Measurements from ENCODE around the gene ADARB1.

ADARB1 gene

DNA sequence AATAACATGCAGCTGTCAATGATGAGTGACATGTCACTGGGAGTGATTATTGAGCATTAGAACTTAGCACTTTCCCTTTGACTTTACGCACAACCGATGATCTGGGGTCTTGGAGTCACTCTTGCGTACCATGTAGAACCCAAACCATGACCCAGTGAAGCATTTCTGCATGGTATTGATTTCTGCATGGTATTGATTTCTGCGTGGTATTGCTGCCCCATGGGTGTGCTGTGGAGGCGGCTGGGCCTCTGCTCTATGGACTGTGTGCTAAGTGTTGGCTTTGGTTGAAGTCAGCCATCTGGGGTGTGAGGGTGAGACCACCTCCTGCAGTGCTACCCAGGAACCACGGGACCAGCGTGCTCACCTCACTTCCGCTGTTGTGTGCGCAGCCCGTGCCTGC lies 98.0 kb downstream of the ADARB1 start:
- no peak for DNase-seq (ENCODE audit: low spot score)

DNA sequence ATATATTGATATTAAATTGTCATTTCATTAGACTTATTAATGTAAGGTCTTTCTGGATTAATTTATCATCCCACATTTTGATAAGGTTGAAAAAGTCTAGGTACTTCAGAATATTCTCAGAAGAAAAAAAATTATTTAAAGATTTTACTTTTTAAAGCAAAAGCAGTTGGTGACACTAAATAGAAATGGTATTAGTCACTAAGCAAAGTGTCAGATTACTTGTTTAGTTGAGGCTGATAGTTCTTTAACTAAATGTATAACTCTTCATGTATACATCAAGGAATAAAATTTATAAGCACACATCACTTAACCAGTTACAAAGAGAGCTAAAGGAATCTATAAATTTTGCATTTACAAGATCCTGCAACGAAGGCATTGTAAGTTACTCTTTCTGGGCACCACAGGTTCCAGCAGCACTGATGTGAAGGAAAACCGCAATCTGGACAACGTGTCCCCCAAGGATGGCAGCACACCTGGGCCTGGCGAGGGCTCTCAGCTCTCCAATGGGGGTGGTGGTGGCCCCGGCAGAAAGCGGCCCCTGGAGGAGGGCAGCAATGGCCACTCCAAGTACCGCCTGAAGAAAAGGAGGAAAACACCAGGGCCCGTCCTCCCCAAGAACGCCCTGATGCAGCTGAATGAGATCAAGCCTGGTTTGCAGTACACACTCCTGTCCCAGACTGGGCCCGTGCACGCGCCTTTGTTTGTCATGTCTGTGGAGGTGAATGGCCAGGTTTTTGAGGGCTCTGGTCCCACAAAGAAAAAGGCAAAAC lies 101.1 kb downstream of the ADARB1 start:
- DNase-seq (ENCODE audit: low spot score), result no peak

DNA sequence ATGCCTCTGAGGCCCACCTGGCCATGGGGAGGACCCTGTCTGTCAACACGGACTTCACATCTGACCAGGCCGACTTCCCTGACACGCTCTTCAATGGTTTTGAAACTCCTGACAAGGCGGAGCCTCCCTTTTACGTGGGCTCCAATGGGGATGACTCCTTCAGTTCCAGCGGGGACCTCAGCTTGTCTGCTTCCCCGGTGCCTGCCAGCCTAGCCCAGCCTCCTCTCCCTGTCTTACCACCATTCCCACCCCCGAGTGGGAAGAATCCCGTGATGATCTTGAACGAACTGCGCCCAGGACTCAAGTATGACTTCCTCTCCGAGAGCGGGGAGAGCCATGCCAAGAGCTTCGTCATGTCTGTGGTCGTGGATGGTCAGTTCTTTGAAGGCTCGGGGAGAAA lies 101.8 kb downstream of the ADARB1 start:
- no peak for DNase-seq (ENCODE audit: low spot score)

DNA sequence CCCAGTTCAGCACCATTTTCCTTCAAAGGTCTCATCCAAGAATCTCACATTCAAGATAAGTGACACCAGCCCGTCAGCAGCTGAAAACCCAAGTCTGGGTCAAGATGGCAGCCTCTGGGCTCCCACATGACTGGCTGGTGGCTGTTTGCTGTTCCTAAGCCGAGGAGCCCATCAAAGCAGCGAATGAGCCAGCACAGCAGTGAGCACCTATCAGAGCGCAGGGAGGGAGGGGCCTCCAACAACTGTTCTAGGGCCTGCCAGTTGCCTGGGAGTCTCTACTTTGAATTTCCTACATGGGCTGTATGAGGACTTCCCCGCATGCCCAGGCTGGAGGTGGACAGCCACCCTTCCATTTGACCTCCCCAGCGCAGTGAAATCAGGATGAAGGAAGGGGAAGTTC lies 102.7 kb downstream of the ADARB1 start:
- no peak for DNase-seq (ENCODE audit: low spot score)

DNA sequence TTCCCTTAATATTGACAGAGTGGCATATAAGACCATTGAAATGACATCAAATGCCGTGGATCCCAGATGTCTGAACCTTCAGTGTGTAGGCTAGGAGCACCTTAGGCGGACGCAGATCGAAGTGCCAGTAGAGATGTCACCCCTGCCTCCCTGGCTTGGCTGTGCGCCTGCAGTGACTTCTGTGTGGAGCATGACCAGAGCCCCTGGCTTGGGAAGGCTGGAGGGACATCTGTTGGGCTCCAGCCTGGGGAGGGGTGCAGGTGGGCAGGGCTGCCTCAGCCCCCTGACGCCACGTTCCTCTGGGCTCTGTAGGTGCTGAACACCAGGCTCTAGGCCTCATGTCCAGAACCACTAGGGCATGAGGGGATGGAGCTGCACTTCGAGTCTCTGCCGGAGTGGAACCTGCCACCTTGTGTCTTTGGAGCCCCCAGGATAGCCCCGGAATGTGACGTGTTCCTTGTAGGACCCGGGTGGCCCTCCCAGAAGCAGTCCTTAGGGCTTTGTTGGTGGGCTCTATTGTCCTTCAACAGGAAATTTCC lies 103.8 kb downstream of the ADARB1 start:
- no peak for DNase-seq (ENCODE audit: low spot score)

DNA sequence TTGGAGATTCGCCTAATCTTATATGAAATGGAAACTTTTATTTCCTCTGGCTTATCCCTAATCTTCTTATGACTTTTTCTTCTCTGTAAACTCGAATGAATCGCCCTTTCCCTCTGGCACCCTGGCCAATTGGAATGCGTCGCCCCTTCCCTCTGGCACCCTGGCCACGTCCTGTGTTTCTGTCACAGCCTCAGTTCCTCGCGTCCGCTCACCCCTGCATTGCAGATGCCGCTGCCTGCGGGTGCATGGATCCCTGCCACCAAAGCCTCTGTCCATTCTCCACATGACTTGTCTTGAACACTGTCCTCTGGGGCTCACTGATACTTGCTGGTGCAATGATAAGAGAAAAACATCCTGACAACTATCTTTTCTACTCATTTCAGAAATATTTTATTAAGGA lies 104.6 kb downstream of the ADARB1 start:
- no peak for DNase-seq (ENCODE audit: low spot score)

DNA sequence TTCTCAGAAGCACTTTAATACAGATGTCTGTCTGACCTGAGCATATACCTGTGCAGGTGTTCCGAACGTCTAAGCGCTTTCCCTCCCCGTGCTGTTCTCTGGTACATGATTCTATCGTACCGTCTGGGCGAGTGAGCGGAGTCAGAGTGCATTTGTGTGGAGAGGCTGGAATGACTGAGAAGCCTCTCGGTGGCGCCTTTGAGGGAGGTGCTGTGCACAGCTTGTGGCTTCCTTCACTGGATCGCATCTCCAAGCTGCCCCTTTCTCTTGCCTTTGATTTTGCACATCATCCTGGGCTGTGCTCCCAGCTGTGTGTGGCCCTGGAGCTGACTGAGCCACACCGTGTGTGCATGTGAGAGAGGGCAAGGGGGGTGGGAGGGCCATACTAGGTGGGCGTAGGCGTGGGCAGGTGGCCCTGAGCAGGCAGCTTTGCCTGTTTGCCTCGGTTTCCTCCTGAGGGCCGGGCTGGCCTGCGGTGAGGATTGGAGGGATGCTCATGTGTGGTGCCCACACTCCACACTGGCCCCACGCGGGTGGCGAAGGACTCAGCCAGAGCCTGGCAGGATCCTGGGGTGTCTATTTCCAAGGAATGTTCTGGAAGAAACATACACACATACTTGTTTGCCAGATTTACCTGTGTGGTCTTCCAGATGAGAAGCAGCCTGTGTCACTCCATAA lies 105.3 kb downstream of the ADARB1 start:
- DNase-seq (ENCODE audit: low spot score), result no peak

DNA sequence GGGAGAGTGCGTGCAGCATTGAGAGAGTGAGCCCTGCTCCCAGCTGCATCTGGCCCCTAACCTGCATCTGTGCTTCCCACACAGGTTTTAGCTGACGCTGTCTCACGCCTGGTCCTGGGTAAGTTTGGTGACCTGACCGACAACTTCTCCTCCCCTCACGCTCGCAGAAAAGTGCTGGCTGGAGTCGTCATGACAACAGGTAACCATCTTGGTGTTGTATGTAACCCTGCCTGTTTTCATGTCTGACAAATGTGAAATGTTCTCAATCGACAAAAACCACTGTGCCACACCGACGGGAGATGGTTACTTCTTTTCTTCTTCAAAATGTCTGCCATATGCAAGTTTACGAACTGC lies 105.8 kb downstream of the ADARB1 start:
- no peak for DNase-seq (ENCODE audit: low spot score)

DNA sequence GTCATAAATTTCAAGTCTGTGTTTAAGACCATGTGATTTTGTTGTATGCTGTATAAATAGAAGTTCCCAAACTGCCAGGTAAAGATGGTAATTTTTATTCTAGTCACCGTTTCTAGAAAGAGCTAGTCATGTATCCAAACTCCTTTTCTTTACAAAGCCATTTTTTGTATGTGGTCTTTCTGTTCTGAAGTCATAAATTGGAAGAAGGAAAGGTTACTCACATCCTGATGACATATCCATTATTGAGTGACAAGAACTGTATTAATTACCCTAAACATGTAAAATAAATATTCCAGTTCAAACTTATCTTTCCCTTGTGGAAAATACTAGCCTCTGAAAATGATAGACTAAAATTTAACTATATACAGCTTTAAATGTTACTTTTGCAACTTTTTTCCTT lies 108.6 kb downstream of the ADARB1 start:
- no peak for DNase-seq (ENCODE audit: low spot score)

DNA sequence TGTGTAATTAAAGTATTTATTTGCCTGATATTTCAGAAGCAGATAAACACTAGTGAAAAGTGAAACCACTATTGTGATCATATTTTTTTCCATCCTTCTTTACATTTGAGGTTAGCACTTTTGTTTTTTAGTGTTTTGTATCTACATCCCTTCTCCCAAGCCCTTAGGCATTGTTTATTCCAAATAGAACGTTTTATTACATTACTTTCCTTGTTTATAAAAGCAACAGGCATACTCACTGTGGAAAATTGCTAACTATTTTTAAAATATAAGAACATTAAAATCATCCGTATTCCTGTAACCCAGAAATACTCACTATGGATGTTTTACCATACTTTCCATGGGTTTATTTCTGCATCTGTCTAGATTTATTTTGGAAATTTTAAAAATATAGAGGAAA lies 109.5 kb downstream of the ADARB1 start:
- DNase-seq (ENCODE audit: low spot score), result no peak

DNA sequence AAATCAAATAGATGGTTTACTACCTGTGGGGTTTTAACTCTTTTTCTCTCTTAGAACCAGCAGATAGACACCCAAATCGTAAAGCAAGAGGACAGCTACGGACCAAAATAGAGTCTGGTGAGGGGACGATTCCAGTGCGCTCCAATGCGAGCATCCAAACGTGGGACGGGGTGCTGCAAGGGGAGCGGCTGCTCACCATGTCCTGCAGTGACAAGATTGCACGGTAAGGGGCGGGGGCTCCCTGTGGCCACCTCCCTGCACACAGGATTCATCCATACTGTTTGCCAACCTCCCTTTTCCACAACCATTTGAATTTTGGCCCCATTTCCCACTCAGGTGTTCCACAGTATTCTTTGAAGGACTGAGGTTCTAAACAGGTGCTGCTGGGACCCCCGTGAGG lies 110.5 kb downstream of the ADARB1 start:
- no peak for DNase-seq (ENCODE audit: low spot score)

DNA sequence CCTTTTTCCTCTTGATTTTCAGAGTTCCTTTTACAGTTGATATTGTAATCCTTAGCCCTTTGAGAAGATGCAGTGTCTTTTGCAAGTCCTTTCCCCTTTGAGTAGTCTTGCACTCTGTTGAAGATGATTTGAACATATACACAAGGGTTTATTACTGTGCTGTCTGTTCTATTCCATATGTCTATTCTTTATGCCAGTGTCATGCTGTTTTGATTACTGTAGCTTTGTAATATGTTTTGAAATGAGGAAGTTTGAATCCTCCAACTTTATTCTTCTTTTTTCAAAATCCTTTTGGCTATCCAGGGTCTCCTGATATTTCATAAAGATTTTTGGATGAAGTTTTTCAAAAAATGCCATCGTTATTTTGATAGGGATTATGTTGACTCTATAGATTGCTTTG lies 112.3 kb downstream of the ADARB1 start:
- no peak for DNase-seq (ENCODE audit: low spot score)

DNA sequence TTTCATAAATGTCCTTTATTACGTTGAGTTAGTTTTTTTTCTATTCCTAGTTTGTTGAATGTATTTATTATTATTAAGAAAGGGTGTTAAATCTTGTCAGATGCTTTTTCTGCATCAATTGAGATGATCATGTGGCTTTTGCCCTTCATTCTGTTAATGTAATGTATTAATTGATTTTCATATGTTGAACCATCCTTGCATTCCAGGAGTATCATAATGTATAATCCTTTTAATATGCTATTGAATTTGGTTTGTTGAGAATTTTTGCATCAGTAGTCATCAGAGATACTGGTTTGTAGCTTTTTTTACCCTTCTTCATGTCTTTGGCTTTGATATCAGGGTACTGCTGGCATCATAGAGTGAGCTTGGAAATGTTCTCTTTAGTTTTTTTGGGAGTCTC lies 113.3 kb downstream of the ADARB1 start:
- DNase-seq (ENCODE audit: low spot score), result no peak

DNA sequence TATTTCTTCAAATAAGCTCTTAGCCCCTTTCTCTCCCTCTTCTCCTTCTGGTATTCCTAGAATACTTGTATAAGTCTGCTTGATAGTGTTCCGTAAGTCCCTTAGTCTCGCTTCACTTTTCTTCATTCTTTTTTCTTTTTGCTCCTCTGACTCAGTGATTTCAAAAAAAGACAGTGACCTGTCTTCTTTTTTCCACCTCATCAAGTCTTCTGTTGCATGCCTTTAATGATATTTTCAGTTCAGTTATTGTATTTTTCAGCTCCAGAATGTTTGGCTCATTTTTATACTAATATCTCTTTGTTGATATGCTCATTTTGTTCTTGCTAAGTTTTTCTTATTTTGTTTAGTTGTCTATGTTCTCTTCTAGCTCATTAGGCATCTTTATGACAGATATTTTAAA lies 115.6 kb downstream of the ADARB1 start:
- DNase-seq (ENCODE audit: low spot score), result no peak

DNA sequence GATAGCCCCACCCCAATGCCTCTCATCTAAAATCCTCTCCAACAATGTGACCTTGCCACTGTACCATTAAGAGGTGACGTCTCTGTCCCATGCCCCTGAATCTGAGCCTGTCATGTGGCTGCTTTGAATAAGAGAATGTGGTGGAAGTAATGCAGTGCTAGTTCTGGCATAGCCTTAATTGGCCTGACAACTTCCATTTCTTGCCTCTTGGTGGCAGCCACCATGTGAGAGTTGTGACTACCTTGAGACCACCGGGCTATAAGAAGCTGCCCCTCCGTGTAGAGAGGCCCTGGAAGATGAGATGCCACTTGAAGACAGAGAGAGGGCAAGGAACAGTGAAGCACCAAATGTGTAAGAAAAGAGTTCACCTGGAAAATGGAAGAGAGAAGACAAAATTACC lies 118.0 kb downstream of the ADARB1 start:
- no peak for DNase-seq (ENCODE audit: low spot score)

DNA sequence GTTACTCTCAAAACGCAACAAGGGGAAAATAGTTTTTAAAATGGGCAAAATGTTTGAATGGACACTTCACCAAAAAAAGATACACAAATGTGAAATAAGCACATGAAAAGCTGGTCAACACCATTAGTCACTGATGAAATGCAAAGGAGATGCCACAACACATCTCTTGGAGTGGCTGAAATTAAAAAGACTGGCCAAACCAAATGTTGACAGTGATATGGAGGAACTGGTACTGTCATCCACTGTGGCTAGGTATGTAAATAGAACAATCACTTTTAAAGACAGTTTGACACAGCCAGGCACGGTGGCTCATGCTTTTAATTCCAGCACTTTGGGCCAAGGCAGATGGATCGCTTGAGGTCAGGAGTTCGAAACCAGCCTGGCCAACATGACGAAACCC lies 122.2 kb downstream of the ADARB1 start:
- no peak for DNase-seq (ENCODE audit: low spot score)

DNA sequence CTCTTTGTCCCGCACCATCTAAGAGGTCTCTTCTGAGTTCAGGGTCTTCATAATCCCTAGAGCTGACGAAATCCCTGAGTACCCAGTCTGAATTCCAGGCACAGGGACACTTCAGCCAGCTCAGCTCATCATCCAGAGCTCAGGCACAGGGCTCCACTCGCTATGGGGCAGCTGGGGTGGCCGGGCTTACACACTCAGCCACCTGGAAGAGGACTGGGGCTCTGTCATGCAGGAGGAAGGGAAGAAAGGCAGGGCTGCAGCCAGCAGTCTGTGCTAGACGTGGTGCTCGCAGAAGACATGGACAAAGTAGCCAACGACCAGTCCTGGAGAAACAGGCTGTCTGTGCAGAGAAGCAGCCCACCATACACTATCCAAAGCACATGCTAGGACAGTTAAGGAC lies 124.8 kb downstream of the ADARB1 start:
- no peak for DNase-seq (ENCODE audit: low spot score)

DNA sequence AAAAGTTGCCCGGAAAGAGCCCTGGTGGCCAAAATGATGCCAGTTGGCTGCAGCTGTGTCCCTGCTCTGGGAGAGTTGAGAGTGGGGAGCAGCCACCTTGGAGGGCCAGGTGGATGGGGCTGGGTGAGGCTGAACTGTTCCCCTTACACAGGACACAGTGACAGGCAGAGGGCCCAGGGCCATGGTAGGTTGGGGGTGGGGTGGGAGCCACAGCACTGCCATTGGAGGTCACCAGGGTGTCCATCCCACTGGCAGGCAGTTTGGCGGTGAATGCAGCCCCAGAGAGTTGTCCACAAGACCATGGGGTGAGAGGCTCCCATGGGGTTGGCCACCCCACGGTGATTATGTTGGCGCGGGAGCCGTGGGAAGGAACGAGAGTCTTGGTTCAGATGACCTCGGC lies 125.7 kb downstream of the ADARB1 start:
- DNase-seq (ENCODE audit: low spot score), result no peak

DNA sequence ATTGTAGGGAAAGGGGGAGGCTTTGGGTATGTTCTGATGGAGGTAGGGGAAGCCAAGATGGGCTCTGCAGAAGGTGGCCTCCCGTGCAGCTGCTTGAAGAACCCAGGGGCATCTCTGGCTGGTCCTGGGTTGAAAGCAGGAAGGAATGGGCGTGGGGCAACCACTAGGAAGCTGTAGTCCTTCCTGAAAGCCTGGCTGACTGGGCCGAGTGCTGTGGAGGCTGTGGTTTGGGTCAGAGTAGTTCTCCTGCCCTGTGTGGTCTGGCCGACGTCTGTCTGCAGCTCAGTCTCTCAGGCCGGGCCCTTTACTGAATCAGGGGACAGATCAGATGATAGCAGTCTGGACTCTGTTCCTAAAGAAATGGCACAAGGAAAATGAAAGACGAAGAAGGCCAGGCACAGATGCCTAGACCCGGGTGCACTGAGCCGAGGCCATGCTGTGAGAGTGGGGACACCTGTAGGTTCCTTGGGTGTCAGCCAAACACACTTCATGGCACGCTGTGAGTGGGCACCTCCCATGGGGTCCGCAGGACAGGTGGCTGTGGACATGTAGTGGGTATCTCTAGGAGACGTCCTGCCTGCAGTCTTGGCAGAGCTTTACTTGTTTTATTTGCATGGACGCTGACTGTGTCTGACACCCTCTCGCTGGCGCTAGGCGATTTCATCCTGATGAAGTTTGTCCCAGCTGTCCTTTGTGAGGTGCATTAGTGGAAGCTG lies 126.4 kb downstream of the ADARB1 start:
- DNase-seq (ENCODE audit: low spot score), result no peak

DNA sequence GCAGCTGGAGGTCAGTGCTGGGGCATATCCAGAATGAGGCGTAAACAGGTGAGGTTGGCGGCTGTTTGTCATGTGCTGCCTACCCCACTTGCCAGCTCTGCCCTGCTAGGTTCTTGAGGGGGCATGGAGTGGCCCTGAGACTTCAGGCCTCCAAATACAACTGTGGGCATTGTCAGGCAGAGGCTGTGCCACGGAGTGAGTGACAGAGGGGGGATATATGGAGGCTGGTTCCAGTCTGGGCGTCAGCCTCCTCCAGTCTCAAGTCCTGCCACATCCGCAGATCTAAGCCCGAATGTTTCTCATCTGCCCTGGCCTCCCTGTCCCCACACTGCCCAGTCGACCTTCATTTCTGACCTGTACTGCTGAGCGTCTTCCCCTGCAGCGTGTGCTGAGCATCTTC lies 128.0 kb downstream of the ADARB1 start:
- no peak for DNase-seq (ENCODE audit: low spot score)

DNA sequence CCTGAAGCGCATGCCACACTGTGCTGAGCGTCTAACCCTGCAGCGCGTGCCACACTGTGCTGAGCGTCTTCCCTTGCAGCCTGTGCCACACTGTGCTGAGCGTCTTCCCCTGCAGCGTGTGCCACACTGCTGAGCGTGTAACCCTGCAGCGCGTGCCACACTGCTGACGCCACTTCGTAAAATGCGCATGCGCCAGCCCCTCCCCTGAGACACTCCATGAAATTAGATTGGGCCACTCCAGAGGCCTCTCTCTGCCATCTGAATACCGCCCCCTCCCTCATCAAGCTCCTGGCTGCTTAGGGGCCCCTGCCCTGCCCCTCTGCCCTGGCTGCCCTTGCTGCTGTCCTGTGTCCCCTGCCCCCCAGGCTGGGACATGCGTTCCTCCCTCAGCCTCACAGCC lies 128.5 kb downstream of the ADARB1 start:
- DNase-seq (ENCODE audit: low spot score), result peak; percentile 11

DNA sequence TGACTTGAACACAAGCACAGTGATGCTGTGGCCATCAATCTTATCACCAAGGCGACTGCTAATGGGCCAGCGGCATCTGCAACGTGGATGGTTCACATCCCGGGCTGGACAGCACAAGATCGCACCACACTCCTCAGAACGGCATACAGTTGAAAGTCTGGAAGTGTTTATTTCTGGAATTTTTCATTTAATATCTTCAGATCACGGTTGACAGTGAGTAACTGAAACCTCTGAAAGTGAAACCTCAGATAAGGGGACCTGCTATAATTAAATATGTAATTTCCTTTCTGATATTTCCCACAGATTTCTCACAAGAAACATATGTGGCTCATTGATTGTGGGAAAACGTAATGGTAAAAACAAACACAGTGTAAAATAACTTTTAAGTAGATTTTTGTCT lies 129.6 kb downstream of the ADARB1 start:
- DNase-seq (ENCODE audit: low spot score), result no peak

DNA sequence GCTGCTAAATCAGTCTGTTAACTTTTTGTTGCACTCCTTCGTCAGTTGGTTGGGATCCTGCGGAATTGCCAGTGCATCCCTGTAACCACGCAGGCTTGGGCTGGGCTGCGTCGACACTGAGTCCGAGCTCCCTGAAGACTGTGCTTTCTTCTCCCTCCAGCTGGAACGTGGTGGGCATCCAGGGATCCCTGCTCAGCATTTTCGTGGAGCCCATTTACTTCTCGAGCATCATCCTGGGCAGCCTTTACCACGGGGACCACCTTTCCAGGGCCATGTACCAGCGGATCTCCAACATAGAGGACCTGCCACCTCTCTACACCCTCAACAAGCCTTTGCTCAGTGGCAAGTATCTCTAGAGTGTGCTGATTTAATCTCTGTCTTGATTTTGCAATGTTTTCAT lies 130.0 kb downstream of the ADARB1 start:
- no peak for DNase-seq (ENCODE audit: low spot score)

All from AG08395 (cell line).